OCI-LY1 (cell line): ENCODE results near the gene SESN2.

Source experiments
- H2AFZ ChIP-seq: fragments of 200-600 bp; sonication (generic), shearing (Covaris generic); 2 replicates; pipeline ENCODE4 v1.6.0; 2014; ENCODE audit warnings: antibody characterized with exemption, mild to moderate bottlenecking, low read length
- H3F3A ChIP-seq: fragments of 200-600 bp; sonication (generic), shearing (Covaris generic); 2 replicates; pipeline ENCODE4 v1.6.0; 2014; ENCODE audit warnings: mild to moderate bottlenecking, antibody characterized with exemption, low read length, moderate library complexity; ENCODE audit not compliant: insufficient read depth
- H3K27ac ChIP-seq: fragments of 200-600 bp; sonication (generic); 2 replicates; pipeline ENCODE4 v1.5.1; 2014; ENCODE audit warnings: low read length, mixed run types, mild to moderate bottlenecking, low read depth; ENCODE audit not compliant: poor library complexity, severe bottlenecking
- H3K27me3 ChIP-seq: fragments of 200-600 bp; sonication (generic); 2 replicates; pipeline ENCODE4 v1.6.0; 2014; ENCODE audit warnings: antibody characterized with exemption, mild to moderate bottlenecking, low read length, moderate library complexity; ENCODE audit not compliant: insufficient read depth
- H3K36me3 ChIP-seq: fragments of 200-600 bp; sonication (generic); 2 replicates; pipeline ENCODE4 v1.6.1; 2014; ENCODE audit warnings: mild to moderate bottlenecking, antibody characterized with exemption, low read length, moderate library complexity, mixed read lengths; ENCODE audit not compliant: insufficient read depth
- H3K4me1 ChIP-seq: fragments of 200-600 bp; sonication (generic); 2 replicates; pipeline ENCODE4 v1.5.1; 2014; ENCODE audit warnings: mild to moderate bottlenecking, low read length, moderate library complexity; ENCODE audit not compliant: insufficient read depth, severe bottlenecking
- H3K4me2 ChIP-seq: fragments of 200-600 bp; sonication (generic), shearing (Covaris generic); 2 replicates; pipeline ENCODE4 v1.6.1; 2014; ENCODE audit warnings: low read length
- H3K4me3 ChIP-seq: fragments of 200-600 bp; sonication (generic); 2 replicates; pipeline ENCODE4 v1.5.1; 2014; ENCODE audit warnings: low read length, low read depth, mild to moderate bottlenecking, mixed read lengths; ENCODE audit not compliant: poor library complexity, severe bottlenecking
- H3K79me2 ChIP-seq: fragments of 200-600 bp; shearing (Covaris generic); 2 replicates; pipeline ENCODE4 v1.6.1; 2016; ENCODE audit warnings: mixed run types, low read length, mixed read lengths; ENCODE audit not compliant: insufficient read depth
- H3K9ac ChIP-seq: fragments of 200-600 bp; sonication (generic), shearing (Covaris generic); 2 replicates; pipeline ENCODE4 v1.6.1; 2014; ENCODE audit warnings: mild to moderate bottlenecking, low read length, mixed read lengths
- H3K9me2 ChIP-seq: fragments of 200-600 bp; sonication (generic), shearing (Covaris generic); 2 replicates; pipeline ENCODE4 v1.6.1; 2014; ENCODE audit warnings: low read depth, mild to moderate bottlenecking, low read length, mixed read lengths
- H3K9me3 ChIP-seq: fragments of 200-600 bp; shearing (Covaris generic); 2 replicates; pipeline ENCODE4 v1.6.1; 2014; ENCODE audit warnings: low read length, mixed read lengths
- H4K20me1 ChIP-seq: fragments of 200-600 bp; sonication (generic), shearing (Covaris generic); 2 replicates; pipeline ENCODE4 v1.6.0; 2016; ENCODE audit warnings: mild to moderate bottlenecking, low read length; ENCODE audit not compliant: insufficient read depth
- CTCF ChIP-seq: fragments of 200-600 bp; sonication (generic), shearing (Covaris generic); IDR thresholded peaks from 2 replicates; pipeline ENCODE4 v1.5.1; 2017; ENCODE audit warnings: mild to moderate bottlenecking, antibody characterized with exemption, low read length, moderate library complexity, mixed read lengths
- EZH2 ChIP-seq: fragments of 200-600 bp; sonication (generic), shearing (Covaris generic); IDR thresholded peaks from 2 replicates; pipeline ENCODE4 v1.8.0; 2017; ENCODE audit warnings: borderline replicate concordance, mixed run types, mild to moderate bottlenecking, antibody characterized with exemption, low read length, moderate library complexity, mixed read lengths

Gene SESN2

DNA sequence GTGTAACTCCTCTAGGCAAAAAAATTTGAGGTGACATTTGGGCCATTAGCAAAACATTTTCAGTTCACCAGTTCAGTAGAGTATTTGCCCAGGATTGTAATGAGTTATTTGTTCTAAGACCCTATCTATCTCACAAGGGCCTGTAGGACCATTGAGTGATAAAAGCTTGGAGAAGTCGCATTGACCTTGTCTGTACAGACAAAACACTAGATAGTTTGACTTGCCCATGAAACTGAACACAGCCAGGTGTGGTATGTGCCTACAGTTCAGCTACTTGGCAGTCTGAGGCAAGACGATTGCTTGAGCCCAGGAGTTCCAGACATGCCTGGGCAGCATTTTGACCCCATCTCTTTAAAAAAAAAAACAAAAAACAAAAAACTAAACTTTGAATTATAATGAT, 20.3 kb upstream of the SESN2 start:
- no peak for TF ChIP-seq EZH2
- no peak for TF ChIP-seq CTCF
- Histone ChIP-seq H3K27ac (peak overlapping the region; percentile 63), H3K4me1 (peaks cover 53% of the 10 kb centered on the region), H3K9ac (no peak overlapping the region), H3K4me3 (no peak overlapping the region), H3K79me2 (peaks cover 16% of the 10 kb centered on the region), H3F3A (0 out of 2 replicates have a peak, but pooled peaks cover 8% of the 10 kb centered on the region), H3K4me2 (no peak overlapping the region), H3K9me2 (no peaks in the 10 kb centered on the region), H3K36me3 (peaks cover 35% of the 10 kb centered on the region), H2AFZ (no peak overlapping the region), H3K27me3 (no peaks in the 10 kb centered on the region), H4K20me1 (no peaks in the 10 kb centered on the region), H3K9me3 (no peaks in the 10 kb centered on the region)

DNA sequence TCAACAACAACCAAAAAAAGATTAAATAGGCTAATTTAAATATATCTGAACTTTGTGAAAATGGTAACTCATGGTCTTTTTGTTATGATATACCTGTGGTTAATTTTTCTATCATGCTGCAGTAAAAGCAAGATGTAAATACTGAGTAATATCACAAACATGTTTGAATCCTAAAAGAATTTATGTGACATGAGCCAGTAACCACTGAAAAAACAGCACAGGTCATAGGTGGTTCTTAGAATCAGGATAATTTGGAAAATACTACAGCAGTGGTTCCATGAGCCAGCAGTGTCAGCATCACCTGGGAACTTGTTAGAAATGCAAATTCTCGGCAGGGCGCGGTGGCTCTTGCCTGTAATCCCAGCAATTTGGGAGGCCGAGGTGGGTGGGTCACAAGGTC, 19.3 kb upstream of the SESN2 start:
- Histone ChIP-seq H3K4me3 (no peak overlapping the region), H3K36me3 (peaks cover 35% of the 10 kb centered on the region), H3K79me2 (peaks cover 16% of the 10 kb centered on the region), H3K9me3 (no peaks in the 10 kb centered on the region), H3K9ac (no peak overlapping the region), H3F3A (0 out of 2 replicates have a peak, but pooled peaks cover 4% of the 10 kb centered on the region), H3K4me2 (no peak overlapping the region), H2AFZ (no peak overlapping the region), H3K27ac (no peak overlapping the region), H3K4me1 (peaks cover 64% of the 10 kb centered on the region), H3K27me3 (no peaks in the 10 kb centered on the region), H3K9me2 (no peaks in the 10 kb centered on the region), H4K20me1 (no peaks in the 10 kb centered on the region)
- TF ChIP-seq CTCF: no peak
- no peak for TF ChIP-seq EZH2

DNA sequence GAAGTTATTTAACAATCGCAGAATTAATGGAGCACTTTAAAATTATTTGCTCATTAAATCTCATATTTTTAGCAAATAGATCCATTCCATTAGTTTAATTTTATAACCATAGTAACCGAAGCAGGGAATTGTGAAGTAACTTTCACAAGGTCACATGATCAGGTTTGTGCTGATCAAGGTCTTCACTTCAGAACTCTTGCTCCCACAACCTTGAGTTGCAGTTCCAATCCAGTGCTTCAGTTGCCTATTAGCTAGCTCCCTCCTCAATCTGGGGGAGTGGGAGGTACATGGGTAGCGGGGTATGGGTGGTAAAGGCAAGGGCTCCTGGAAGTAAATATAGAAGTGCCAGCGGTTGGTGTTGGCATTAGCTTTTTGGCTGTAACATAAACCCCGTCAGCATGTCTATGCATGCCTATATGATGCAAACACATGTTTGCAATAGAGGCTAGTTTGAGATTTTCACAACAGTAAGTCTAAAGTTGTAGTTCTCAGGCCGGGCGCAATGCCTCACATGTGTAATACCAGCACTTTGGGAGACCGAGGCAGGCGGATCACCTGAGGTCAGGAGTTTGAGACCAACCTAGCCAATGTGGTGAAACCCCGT, 17.6 kb upstream of the SESN2 start:
- H3K4me2 ChIP-seq: 0 out of 2 replicates have a peak overlapping the region, but pooled peaks have one; percentile 11
- no peaks in the 10 kb centered on the region for H3K27me3 ChIP-seq
- H3K9ac ChIP-seq: no peak overlapping the region

More for the DNA sequence above, 17.6 kb upstream of the SESN2 start:
- no peaks in the 10 kb centered on the region for H3K9me2 ChIP-seq
- H3K79me2 ChIP-seq: peaks cover 9% of the 10 kb centered on the region
- peaks cover 35% of the 10 kb centered on the region for H3K36me3 ChIP-seq
- H3F3A ChIP-seq: peaks cover 11% of the 10 kb centered on the region; the same call in 1 of the 2 replicates
- H3K4me3 ChIP-seq: no peak overlapping the region
- H3K4me1 ChIP-seq: peaks cover 73% of the 10 kb centered on the region
- no peaks in the 10 kb centered on the region for H3K9me3 ChIP-seq
- H4K20me1 ChIP-seq: no peaks in the 10 kb centered on the region
- H2AFZ ChIP-seq: no peak overlapping the region
- TF ChIP-seq EZH2: no peak
- no peak for TF ChIP-seq CTCF
- H3K27ac ChIP-seq: peak overlapping the region; percentile 65
